Smooth muscle cell (in vitro differentiated cells): Measurements from ENCODE around the gene UPF2. TPM values are rescaled to one million over a fixed set of nuclear protein-coding genes. Genes with fewer than 3 reads are reported as not detected.
"Not testable (repeated sequence)": the region's sequence is repeated elsewhere in the genome, so short reads cannot be mapped to it uniquely, and the experiment has no call there.

Experiments used
- DNase-seq: peaks from one replicate; lab custom pipeline; 2025; ENCODE audit not compliant: unreplicated experiment; lab: John Stamatoyannopoulos, UW
- H2AFZ ChIP-seq: fragments of 200-600 bp; sonication (generic); 2 replicates; pipeline ENCODE4 v1.6.0; 2016; ENCODE audit warnings: antibody characterized with exemption, low read depth, mild to moderate bottlenecking
- H3F3A ChIP-seq: fragments of 200-600 bp; sonication (generic); 2 replicates; pipeline ENCODE4 v1.6.0; 2017; ENCODE audit warnings: antibody characterized with exemption, low read depth
- H3K27ac ChIP-seq: fragments of 200-600 bp; sonication (generic); 2 replicates; pipeline ENCODE4 v1.5.1; 2016; ENCODE audit warnings: low read depth, mild to moderate bottlenecking
- H3K27me3 ChIP-seq: fragments of 200-600 bp; sonication (generic); 2 replicates; pipeline ENCODE4 v1.6.1; 2016; ENCODE audit warnings: low read depth, mild to moderate bottlenecking
- H3K36me3 ChIP-seq: fragments of 200-600 bp; sonication (generic); 2 replicates; pipeline ENCODE4 v1.5.1; 2016; ENCODE audit warnings: low read depth
- H3K4me1 ChIP-seq: fragments of 200-600 bp; sonication (generic); 2 replicates; pipeline ENCODE4 v1.5.1; 2016; ENCODE audit warnings: low read depth
- H3K4me2 ChIP-seq: fragments of 200-600 bp; sonication (generic); 2 replicates; pipeline ENCODE4 v1.6.0; 2016; ENCODE audit warnings: mild to moderate bottlenecking
- H3K4me3 ChIP-seq: fragments of 200-600 bp; sonication (generic); 2 replicates; pipeline ENCODE4 v1.5.1; 2016; ENCODE audit warnings: mild to moderate bottlenecking
- H3K79me2 ChIP-seq: fragments of 200-600 bp; sonication (generic); 2 replicates; pipeline ENCODE4 v1.6.0; 2016; ENCODE audit warnings: low read depth, mild to moderate bottlenecking
- H3K9ac ChIP-seq: fragments of 200-600 bp; sonication (generic); 2 replicates; pipeline ENCODE4 v1.6.0; 2016; ENCODE audit warnings: low read depth
- H3K9me3 ChIP-seq: fragments of 200-600 bp; sonication (generic); replicated peaks from 2 replicates; pipeline ENCODE4 v1.5.1; 2016; ENCODE audit warnings: low read depth
- H4K20me1 ChIP-seq: fragments of 200-600 bp; sonication (generic); 2 replicates; pipeline ENCODE4 v1.6.0; 2016; ENCODE audit warnings: low read depth
- WGBS: methylation state at CpG from one replicate; pipeline ENCODE4 v1.1.7; 2016; ENCODE audit warnings: low lambda C conversion rate; 5-methylcytosine and 5-hydroxymethylcytosine counted together
- polyA plus RNA-seq: library from polyadenylated mRNA; unstranded; fragments of >200 nt; fragmentation: Nextera tagmentation; extraction: Ambion mirVana; gene quantifications from 2 replicates; pipeline ENCODE4 v1.2.1, GENCODE V29; 2016
- total RNA-seq: library from RNA; depleted of rRNA; stranded (reverse); fragments of >200 nt; gene quantifications from 2 replicates; pipeline ENCODE4 v1.2.3, GENCODE V29; 2014
- TF ChIP-seq, protein P1 (sequence below): fragments of 200-600 bp; sonication (generic); IDR thresholded peaks from 2 replicates; pipeline ENCODE4 v1.5.1; 2017; ENCODE audit warnings: borderline replicate concordance, mild to moderate bottlenecking, antibody characterized with exemption; ENCODE audit not compliant: insufficient read depth, poor library complexity, severe bottlenecking

UPF2 gene
- total and polyA plus RNA-seq, 2 experiments from 2014 or later = 9.1 to 13.4 TPM

DNA sequence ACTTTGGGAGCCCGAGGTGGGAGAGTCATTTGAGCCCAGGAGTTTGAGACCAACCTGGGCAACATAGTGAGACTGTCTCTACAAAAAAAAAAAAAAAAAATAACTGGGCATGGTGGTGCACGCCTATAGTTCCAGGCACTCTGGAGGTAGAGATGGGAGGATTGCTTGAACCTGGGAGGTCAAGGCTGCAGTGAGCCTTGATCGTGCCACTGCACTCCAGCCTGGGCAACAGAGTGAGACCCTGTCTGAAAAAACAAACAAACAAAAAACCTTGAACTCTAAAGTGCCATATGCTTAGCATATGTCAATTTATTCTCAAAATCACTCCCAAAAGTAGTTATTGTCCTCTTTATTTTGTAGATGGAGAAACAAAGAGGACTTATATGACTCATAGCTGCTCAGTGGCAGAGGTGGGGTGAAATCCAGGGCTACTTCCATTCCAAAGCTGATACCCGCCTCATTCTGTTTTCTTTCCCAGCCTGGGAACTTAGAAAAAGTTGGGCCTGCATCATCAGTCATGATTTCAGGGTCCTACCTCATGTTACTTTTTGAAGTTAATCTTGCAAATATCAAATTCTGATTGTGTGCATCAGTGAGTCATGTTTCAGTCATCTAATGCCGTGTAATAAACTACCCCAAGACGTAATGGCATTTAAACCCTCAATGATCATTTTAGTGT lies 39.4 kb upstream of the UPF2 start:
- no peaks in the 10 kb centered on the region for H3F3A ChIP-seq
- no peaks in the 10 kb centered on the region for H3K27me3 ChIP-seq
- H3K4me3 ChIP-seq = no peak overlapping the region
- TF ChIP-seq, protein P1, sequence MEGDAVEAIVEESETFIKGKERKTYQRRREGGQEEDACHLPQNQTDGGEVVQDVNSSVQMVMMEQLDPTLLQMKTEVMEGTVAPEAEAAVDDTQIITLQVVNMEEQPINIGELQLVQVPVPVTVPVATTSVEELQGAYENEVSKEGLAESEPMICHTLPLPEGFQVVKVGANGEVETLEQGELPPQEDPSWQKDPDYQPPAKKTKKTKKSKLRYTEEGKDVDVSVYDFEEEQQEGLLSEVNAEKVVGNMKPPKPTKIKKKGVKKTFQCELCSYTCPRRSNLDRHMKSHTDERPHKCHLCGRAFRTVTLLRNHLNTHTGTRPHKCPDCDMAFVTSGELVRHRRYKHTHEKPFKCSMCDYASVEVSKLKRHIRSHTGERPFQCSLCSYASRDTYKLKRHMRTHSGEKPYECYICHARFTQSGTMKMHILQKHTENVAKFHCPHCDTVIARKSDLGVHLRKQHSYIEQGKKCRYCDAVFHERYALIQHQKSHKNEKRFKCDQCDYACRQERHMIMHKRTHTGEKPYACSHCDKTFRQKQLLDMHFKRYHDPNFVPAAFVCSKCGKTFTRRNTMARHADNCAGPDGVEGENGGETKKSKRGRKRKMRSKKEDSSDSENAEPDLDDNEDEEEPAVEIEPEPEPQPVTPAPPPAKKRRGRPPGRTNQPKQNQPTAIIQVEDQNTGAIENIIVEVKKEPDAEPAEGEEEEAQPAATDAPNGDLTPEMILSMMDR = no peak
- DNase-seq = no peak
- H3K4me1 ChIP-seq = no peaks in the 10 kb centered on the region
- no peak overlapping the region for H3K9ac ChIP-seq
- H3K9me3 ChIP-seq = no peaks in the 10 kb centered on the region
- no peak overlapping the region for H2AFZ ChIP-seq
- no peak overlapping the region for H3K4me2 ChIP-seq
- WGBS = 80% methylated on average over 6 of the region's 6 CpGs
- no peaks in the 10 kb centered on the region for H4K20me1 ChIP-seq
- no peaks in the 10 kb centered on the region for H3K36me3 ChIP-seq
- no peak overlapping the region for H3K27ac ChIP-seq
- H3K79me2 ChIP-seq = no peaks in the 10 kb centered on the region

DNA sequence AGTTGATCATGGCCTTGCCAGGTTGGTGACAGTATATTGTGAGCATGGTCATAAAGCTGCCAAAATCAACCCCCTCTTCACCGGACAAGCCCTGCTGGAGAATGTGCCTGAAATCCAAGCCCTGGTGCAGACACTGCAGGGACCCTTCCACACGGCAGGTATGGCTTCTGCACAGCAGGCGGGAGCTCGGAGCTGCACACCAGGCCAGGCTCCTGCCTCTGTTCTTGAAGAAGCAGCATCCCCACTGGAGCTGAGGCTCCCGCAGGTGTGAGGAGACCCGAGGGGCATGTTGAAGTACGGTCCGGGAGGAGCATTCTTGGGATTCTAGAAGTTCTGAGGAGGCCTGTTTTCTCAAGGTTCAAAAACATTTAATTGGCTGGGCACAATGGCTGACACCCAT lies 38.9 kb upstream of the UPF2 start:
- no peak for DNase-seq
- no peaks in the 10 kb centered on the region for H3K79me2 ChIP-seq
- no peak overlapping the region for H3K4me2 ChIP-seq
- no peaks in the 10 kb centered on the region for H3K4me1 ChIP-seq
- H4K20me1 ChIP-seq = no peaks in the 10 kb centered on the region
- no peak overlapping the region for H3K4me3 ChIP-seq
- H3F3A ChIP-seq = no peaks in the 10 kb centered on the region
- H3K27ac ChIP-seq = no peak overlapping the region
- H3K9ac ChIP-seq = no peak overlapping the region
- WGBS = 91% methylated on average over 8 of the region's 8 CpGs
- no peaks in the 10 kb centered on the region for H3K27me3 ChIP-seq
- no peak overlapping the region for H2AFZ ChIP-seq
- no peaks in the 10 kb centered on the region for H3K9me3 ChIP-seq
- no peaks in the 10 kb centered on the region for H3K36me3 ChIP-seq
- TF ChIP-seq, protein P1 = no peak

DNA sequence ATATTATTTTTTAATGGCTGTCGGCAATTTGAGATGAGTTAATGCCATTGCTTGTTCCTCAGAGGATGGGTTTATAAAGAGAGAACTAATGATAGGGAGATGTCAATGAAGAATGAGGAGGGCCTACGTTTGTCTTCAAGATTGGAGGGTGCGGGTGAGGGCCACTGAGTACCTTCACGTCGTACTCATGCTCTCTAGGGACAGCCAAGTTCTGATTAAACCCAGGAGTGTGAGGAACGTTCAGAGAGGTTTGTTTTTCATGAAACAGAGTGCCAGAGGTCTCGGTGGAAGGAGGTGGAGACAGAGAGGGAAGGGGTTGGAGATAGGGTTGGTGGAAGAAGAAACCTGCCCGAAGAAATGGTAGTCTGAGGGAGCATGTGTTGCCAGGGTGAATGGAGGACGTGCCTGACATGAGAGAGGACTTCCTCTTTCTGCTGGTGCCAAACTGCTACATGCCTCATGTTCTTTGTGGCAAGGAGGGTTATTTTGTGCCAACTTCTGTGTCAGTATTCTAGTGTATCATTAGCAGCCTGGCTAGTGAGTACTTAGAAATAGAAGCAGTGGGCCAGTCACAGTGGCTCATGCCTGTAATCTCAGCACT lies 35.1 kb upstream of the UPF2 start:
- DNase-seq = no peak
- H3K36me3 ChIP-seq = no peaks in the 10 kb centered on the region
- H3K27ac ChIP-seq = no peak overlapping the region
- no peaks in the 10 kb centered on the region for H4K20me1 ChIP-seq
- 85% methylated on average over 9 of the region's 9 CpGs for WGBS
- H3K27me3 ChIP-seq = no peaks in the 10 kb centered on the region
- H3F3A ChIP-seq = no peaks in the 10 kb centered on the region
- H2AFZ ChIP-seq = no peak overlapping the region
- no peak overlapping the region for H3K4me3 ChIP-seq
- no peak overlapping the region for H3K9ac ChIP-seq
- peaks cover 6% of the 10 kb centered on the region for H3K79me2 ChIP-seq
- TF ChIP-seq, protein P1 = no peak
- no peaks in the 10 kb centered on the region for H3K9me3 ChIP-seq
- no peak overlapping the region for H3K4me2 ChIP-seq
- no peaks in the 10 kb centered on the region for H3K4me1 ChIP-seq

DNA sequence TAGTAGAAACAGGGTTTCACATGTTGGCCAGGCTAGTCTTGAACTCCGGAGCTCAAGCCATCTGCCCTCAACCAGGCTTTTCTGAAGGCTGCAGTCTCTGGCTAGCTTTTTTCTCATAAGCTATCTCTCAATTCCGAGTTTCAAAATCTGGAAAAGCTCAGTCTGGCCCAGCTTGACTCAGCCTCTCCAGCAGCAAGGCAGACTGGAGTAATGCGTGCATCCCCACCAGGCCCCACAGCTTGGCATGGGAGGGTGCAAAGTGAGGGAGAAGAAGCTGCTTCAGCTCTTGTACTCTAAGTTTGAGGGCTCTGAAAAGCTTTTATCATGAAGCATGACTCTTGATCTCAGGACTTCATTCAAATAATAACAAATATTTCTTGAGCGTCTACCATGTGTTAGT lies 30.9 kb upstream of the UPF2 start:
- Histone ChIP-seq H4K20me1 (no peaks in the 10 kb centered on the region), H3K9me3 (no peaks in the 10 kb centered on the region), H3K27me3 (no peaks in the 10 kb centered on the region), H3K4me2 (no peak overlapping the region), H3K4me1 (peaks cover 4% of the 10 kb centered on the region), H3K79me2 (peaks cover 10% of the 10 kb centered on the region), H3K4me3 (no peak overlapping the region), H3K9ac (no peak overlapping the region), H3K27ac (peak overlapping the region; percentile 17), H3F3A (peaks cover 3% of the 10 kb centered on the region), H3K36me3 (no peaks in the 10 kb centered on the region), H2AFZ (no peak overlapping the region)
- TF ChIP-seq, protein P1 = no peak
- 53% methylated on average over 4 of the region's 4 CpGs for WGBS
- DNase-seq = no peak

DNA sequence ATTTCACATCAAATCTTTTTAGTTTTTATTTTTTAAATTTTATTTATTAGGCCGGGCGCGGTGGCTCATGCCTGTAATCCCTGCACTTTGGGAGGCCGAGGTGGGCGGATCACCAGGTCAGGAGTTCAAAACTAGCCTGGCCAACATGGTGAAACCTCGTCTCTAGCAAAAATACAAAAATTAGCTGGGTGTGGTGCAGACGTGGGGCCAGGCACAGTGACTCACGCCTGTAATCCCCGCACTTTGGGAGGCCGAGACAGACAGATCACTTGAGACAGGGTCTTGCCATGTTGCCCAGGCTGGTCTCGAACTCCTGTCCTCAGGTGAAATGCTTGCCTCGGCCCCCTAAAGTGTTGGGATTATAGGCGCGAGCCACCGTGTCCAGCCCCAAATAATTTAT lies 28.8 kb upstream of the UPF2 start:
- H2AFZ ChIP-seq, H4K20me1 ChIP-seq, H3K4me1 ChIP-seq, H3K36me3 ChIP-seq, H3K9ac ChIP-seq, H3K79me2 ChIP-seq, H3K27ac ChIP-seq, H3K4me3 ChIP-seq, H3K9me3 ChIP-seq, DNase-seq, H3K4me2 ChIP-seq, H3F3A ChIP-seq, H3K27me3 ChIP-seq: not testable (repeated sequence)
- 92% methylated on average over 15 of the region's 15 CpGs for WGBS
